Measurements from ENCODE around the gene NDE1.

NDE1 gene

GRCh38 chr16:15757630-15758251 is 107.7 kb downstream of the NDE1 start:
- no peaks in the 10 kb centered on the region; the same call in 1 of the 2 replicates for H3K27me3 ChIP-seq (replicated peaks; ENCODE audit: control insufficient read depth, insufficient read depth, low read length)
- no peak for DNase-seq (ENCODE audit: extremely low read depth, insufficient read length)

GRCh38 chr16:15759070-15759469 is 109.0 kb downstream of the NDE1 start:
- no peak for DNase-seq (ENCODE audit: extremely low read depth, insufficient read length)
- H3K36me3 ChIP-seq (ENCODE audit: control insufficient read depth, insufficient read depth, low read length), result no peaks in the 10 kb centered on the region
- TF ChIP-seq, protein P1, sequence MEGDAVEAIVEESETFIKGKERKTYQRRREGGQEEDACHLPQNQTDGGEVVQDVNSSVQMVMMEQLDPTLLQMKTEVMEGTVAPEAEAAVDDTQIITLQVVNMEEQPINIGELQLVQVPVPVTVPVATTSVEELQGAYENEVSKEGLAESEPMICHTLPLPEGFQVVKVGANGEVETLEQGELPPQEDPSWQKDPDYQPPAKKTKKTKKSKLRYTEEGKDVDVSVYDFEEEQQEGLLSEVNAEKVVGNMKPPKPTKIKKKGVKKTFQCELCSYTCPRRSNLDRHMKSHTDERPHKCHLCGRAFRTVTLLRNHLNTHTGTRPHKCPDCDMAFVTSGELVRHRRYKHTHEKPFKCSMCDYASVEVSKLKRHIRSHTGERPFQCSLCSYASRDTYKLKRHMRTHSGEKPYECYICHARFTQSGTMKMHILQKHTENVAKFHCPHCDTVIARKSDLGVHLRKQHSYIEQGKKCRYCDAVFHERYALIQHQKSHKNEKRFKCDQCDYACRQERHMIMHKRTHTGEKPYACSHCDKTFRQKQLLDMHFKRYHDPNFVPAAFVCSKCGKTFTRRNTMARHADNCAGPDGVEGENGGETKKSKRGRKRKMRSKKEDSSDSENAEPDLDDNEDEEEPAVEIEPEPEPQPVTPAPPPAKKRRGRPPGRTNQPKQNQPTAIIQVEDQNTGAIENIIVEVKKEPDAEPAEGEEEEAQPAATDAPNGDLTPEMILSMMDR (IDR thresholded peaks at IDR 0.05; ENCODE audit: insufficient read depth, low read length, poor library complexity, severe bottlenecking), result no peak
- no peak overlapping the region for H3K4me3 ChIP-seq (replicated peaks; ENCODE audit: low read depth, low read length)
- H3K27me3 ChIP-seq (replicated peaks; ENCODE audit: control insufficient read depth, insufficient read depth, low read length), result no peaks in the 10 kb centered on the region; the same call in 1 of the 2 replicates

More at GRCh38 chr16:15757630-15758251, 107.7 kb downstream of the NDE1 start:
- Histone ChIP-seq H3K4me3 (replicated peaks; ENCODE audit: low read depth, low read length) (no peak overlapping the region), H3K36me3 (ENCODE audit: control insufficient read depth, insufficient read depth, low read length) (no peaks in the 10 kb centered on the region)
- TF ChIP-seq, protein P1 (IDR thresholded peaks at IDR 0.05; ENCODE audit: insufficient read depth, low read length, poor library complexity, severe bottlenecking), result no peak

DNA sequence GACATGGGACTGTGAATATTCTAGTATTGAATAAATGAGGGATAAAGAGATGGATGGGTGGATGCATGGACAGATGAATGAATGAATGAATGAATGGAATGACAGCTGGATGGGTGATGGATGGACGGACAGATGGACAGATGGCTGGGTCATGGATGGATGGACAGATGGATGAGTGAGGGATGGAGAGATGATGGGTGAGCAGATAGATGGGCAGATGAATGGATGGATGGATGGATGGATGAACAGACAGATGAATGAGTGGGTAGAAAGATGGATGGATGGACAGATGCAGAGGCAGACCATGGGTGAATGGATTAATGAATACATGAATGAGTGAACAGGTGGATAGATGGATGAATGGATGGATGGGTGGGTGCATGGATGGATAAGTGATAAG is 110.1 kb downstream of the NDE1 start:
- Histone ChIP-seq H3K27me3 (replicated peaks; ENCODE audit: control insufficient read depth, insufficient read depth, low read length) (no peaks in the 10 kb centered on the region; the same call in 1 of the 2 replicates), H3K36me3 (ENCODE audit: control insufficient read depth, insufficient read depth, low read length) (no peaks in the 10 kb centered on the region), H3K4me3 (replicated peaks; ENCODE audit: low read depth, low read length) (no peak overlapping the region)
- TF ChIP-seq, protein P1 (IDR thresholded peaks at IDR 0.05; ENCODE audit: insufficient read depth, low read length, poor library complexity, severe bottlenecking), result no peak
- DNase-seq (ENCODE audit: extremely low read depth, insufficient read length), result no peak

DNA sequence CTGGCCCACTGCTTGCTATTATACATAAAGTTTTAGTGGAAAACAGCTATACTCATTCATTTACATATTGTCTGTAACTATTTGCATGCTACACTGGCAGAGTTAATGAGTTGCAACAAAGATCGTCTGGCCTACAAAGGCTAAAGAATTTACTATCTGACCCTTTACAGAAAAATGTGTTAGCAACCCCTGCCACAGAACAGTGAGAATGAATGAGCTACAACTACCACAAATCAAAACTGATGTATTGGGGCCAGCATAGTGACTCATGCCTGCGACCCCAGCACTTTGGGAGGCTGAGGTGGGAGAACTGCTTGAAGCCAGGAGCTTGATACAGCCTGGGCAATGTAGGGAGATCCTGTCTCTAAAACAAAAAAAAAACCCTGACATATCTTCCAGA is 114.1 kb downstream of the NDE1 start:
- Histone ChIP-seq H3K36me3 (ENCODE audit: control insufficient read depth, insufficient read depth, low read length) (no peaks in the 10 kb centered on the region), H3K4me3 (replicated peaks; ENCODE audit: low read depth, low read length) (no peak overlapping the region), H3K27me3 (replicated peaks; ENCODE audit: control insufficient read depth, insufficient read depth, low read length) (no peaks in the 10 kb centered on the region; the same call in 1 of the 2 replicates)
- TF ChIP-seq, protein P1 (IDR thresholded peaks at IDR 0.05; ENCODE audit: insufficient read depth, low read length, poor library complexity, severe bottlenecking), result no peak
- no peak for DNase-seq (ENCODE audit: extremely low read depth, insufficient read length)

DNA sequence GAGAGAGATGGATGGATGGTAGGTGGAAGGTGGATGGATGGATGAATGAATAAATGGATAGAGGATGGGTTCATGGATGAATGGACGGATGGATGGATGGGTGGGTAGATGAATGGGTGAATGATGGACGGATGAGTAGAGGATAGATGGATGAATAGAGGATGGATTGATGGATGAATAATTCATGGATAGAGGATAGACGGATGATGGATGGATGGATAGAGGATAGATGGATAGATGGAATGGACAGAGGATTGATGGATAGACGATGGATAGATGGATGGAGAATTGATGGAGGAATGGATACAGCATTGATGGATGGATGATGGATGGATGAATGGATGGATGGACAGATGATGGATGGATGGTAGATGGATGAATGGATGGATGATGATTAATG is 115.1 kb downstream of the NDE1 start:
- Histone ChIP-seq H3K36me3 (ENCODE audit: control insufficient read depth, insufficient read depth, low read length) (no peaks in the 10 kb centered on the region), H3K4me3 (replicated peaks; ENCODE audit: low read depth, low read length) (no peak overlapping the region), H3K27me3 (replicated peaks; ENCODE audit: control insufficient read depth, insufficient read depth, low read length) (no peaks in the 10 kb centered on the region; the same call in 1 of the 2 replicates)
- TF ChIP-seq, protein P1 (IDR thresholded peaks at IDR 0.05; ENCODE audit: insufficient read depth, low read length, poor library complexity, severe bottlenecking), result no peak
- DNase-seq (ENCODE audit: extremely low read depth, insufficient read length), result no peak

Data from GM06990 (cell line).